HG02870 (cell line): Measurements from ENCODE around the gene SLC15A3.
"Not testable (repeated sequence)": the region's sequence is repeated elsewhere in the genome, so short reads cannot be mapped to it uniquely, and the experiment has no call there.

Source experiments
- ATAC-seq: cut with Tn5 transposase; IDR thresholded peaks from one replicate; pipeline ENCODE4 v1.9.1; 2021; ENCODE audit warnings: mild to moderate bottlenecking, moderate library complexity; ENCODE audit not compliant: unreplicated experiment

SLC15A3 gene

GRCh38 chr11:60977224-60977623 lies 25.2 kb upstream of the SLC15A3 start:
- ATAC-seq, result no peak

DNA sequence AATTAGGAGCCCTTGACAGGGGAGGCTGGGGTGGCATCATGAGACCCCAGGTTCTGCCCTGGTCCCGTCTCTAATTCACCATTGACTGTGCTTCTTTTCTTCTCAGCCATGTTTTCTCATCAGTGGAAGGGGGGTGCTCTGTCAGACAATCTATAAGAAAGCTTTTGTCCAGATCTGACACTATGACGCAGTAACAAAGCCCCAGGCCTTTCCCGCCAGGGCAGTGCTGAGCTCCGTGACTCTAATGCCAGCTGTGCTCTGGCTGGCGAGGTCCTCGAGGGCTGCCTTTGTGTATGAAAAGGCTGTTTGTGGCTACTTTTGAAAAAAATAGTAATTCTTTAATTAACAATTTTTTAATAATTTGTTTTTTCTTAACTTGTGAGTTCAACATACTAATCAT lies 22.8 kb upstream of the SLC15A3 start:
- no peak for ATAC-seq

GRCh38 chr11:60974316-60974715 lies 22.3 kb upstream of the SLC15A3 start:
- not testable (repeated sequence) for ATAC-seq

- ATAC-seq, result no peak
Measured at GRCh38 chr11:60973699-60974098, 21.7 kb upstream of the SLC15A3 start.

- ATAC-seq, result no peak
Measured at GRCh38 chr11:60972182-60973030, 20.4 kb upstream of the SLC15A3 start.

GRCh38 chr11:60971520-60971919 lies 19.5 kb upstream of the SLC15A3 start, which contains the start of gene CD6:
TSS of gene CD6 (plus strand) at chr11:60971680. CDS start at chr11:60971866, 186 bp downstream.
- ATAC-seq, result no peak

GRCh38 chr11:60970890-60971289 lies 18.9 kb upstream of the SLC15A3 start:
- no peak for ATAC-seq

DNA sequence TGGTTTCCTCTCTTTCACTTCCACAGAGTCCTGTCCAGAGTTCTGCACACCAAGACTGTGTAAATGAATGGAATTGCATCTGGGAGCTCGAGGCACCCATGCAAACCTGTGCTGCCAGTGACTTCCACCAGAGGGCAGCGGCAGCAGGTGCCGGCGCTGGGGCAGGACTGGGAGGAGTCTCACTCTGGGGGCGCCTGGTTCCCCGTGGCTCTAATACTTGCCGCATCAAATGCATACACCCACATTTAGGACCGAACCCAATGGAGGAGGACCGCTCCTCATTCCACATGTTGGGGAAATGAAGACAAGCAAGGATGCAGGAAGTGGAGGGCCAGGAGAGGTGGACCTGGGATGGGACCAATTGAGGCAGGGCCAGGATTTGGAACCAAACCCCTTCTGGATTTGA lies 18.4 kb upstream of the SLC15A3 start:
- ATAC-seq, result no peak

GRCh38 chr11:60968223-60968622 lies 16.2 kb upstream of the SLC15A3 start:
- ATAC-seq, result no peak

DNA sequence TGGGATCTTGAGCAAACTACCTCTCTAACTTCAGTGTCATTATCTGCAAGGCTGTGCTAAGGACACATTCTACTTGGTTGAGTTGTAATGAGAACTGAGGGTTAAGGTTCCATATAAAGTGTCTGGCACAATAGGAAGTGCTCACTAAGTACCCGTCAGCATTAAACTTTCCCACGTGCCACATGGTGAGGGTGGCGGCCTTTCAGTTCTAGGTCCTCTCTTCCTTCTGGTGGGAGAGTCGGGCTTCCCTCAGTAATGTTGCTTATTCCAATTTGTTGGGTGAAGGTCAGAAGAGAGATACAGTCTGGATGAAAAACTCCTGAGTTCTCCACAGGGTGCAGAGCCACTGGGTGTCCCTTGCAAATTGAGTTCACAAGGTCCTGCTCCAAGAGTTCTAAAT lies 14.9 kb upstream of the SLC15A3 start:
- ATAC-seq, result no peak

DNA sequence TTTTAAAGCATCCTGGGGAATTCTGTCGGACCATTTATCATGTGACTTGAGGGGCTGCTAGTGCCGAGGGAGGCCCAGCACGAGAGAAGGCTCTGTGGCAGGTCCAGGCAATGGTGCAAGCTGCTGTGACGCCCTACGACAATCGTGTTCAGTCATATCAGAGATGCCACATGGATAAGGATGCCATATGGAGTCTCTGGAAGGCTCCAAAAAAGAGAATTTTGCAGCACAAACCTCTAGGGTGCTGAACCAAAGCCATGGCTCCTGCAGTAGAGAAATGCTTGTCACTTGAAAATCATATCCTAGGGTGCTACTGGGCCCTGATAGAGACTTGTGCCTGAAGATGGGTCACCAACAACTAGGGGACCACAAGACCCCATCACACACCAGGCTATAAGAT lies 12.8 kb upstream of the SLC15A3 start:
- ATAC-seq, result no peak

DNA sequence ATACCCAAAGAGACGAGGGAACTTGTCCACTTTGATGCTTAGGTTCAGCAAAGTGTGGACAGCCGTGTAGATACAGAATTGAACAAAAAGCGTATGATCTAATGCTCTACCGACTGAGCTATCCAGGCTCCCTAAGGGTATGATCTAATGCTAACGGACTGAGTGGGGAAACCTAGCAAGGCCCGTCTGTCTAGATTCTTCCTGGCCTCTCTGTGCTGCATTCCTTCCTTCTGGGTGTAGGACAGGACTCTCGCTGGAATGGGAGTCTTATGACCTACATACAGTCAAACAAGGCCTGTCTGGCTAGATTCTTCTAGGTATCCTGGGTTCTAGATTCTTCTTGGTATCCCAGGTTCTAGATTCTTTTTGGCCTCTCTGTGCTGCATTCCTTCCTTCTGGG lies 8.4 kb upstream of the SLC15A3 start:
- ATAC-seq, result no peak

GRCh38 chr11:60959431-60959830 lies 7.5 kb upstream of the SLC15A3 start:
- no peak for ATAC-seq

DNA sequence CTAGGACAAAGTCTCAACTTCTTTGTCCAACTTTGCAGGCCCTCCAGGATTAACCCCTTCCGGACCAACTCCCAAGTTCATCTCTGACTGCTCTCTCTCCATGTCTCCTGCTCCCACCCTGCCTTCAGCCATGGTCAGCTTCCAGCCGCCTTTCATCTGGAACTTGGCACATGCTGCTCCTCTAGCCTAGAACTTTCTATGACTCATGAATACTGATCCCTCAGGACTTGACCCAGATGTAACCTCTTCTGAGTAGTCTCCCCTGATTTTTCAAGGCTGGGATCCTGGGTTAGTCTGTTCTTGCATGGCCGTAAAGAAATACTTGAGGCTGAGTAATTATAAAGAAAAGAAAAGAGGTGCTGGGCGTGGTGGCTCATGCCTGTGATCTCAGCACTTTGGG lies 5.2 kb upstream of the SLC15A3 start:
- no peak for ATAC-seq

- no peak for ATAC-seq
Measured at GRCh38 chr11:60955571-60955970, 3.6 kb upstream of the SLC15A3 start.

GRCh38 chr11:60954421-60954820 lies 2.4 kb upstream of the SLC15A3 start:
- ATAC-seq, result no peak

- ATAC-seq, result no peak
Measured at GRCh38 chr11:60953781-60954180, 1.8 kb upstream of the SLC15A3 start.

GRCh38 chr11:60952742-60953170 lies 780 bp upstream of the SLC15A3 start:
- no peak for ATAC-seq

DNA sequence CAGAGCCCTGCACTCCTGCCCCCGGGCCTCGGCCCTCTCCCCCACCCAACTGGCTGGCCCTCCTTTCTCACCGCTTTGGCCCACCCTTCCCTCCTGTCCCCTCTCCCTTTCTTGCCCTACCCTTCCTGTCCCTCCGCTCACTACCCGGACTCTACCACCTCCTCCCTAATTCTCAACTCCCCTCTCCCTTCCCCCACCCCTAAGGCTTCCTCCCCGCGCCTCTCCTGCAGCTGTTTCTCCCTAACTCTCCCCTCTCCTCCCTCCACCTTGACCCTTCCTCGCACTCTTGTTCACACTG lies 421 bp downstream of the SLC15A3 start:
- ATAC-seq, result no peak

DNA sequence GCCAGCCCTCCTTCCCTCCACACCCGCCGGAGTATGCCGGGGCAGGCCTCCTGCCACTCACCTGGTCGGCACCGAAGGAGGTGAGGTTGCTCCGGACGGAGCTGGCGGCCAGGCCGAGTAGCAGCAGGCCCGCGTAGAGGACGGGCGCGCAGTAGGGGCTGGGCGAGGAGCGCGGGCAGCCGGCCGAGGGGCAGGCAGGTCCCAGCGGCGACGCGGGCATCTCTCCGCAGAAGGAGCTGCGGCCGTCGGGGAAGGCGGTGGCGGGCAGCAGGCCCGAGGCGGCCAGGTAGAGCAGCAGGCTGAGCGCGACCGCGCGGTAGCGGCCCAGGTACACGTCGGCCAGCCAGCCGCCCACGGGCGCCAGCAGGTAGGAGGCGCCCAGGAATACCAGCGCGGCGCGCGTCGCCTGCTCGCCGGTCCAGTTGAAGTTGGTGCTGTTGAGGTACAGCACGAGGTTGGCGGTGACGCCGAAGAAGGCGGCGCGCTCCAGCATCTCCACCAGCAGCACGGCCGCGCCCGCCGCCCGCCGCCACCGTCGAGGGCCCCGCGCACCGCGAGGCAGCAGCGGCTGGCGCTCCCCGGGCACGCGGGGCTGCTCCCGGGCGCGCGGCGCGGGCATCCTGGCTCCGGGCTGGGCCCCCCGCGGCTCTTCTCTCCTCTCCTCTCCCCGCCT lies 907 bp downstream of the SLC15A3 start:
- no peak for ATAC-seq

- ATAC-seq, result no peak
Measured at GRCh38 chr11:60950024-60950423, 2.0 kb downstream of the SLC15A3 start.

GRCh38 chr11:60948250-60948649 lies 3.7 kb downstream of the SLC15A3 start:
- ATAC-seq, result no peak
